D721Med (cell line): ENCODE measurements around the gene CNTNAP5.

Experiments used
- DNase-seq: peaks from one replicate; pipeline ENCODE4 v3.0.0; 2011; ENCODE audit warnings: low spot score; ENCODE audit not compliant: insufficient read length
- FAIRE-seq: peaks from 2 replicates; lab custom pipeline; 2011; peaks lifted over from hg19 to GRCh38; lab: Jason Lieb, UNC
- TF ChIP-seq, protein P1 (sequence below): IDR thresholded peaks from 2 replicates; pipeline ENCODE4 v1.5.1; 2012; ENCODE audit warnings: mild to moderate bottlenecking, control low read depth; ENCODE audit not compliant: insufficient read depth; ENCODE audit errors: missing control alignments

Gene CNTNAP5

GRCh38 chr2:124049136-124049535, 24.0 kb downstream of the CNTNAP5 start:
- no peak for DNase-seq
- FAIRE-seq = no peak
- TF ChIP-seq, protein P1, sequence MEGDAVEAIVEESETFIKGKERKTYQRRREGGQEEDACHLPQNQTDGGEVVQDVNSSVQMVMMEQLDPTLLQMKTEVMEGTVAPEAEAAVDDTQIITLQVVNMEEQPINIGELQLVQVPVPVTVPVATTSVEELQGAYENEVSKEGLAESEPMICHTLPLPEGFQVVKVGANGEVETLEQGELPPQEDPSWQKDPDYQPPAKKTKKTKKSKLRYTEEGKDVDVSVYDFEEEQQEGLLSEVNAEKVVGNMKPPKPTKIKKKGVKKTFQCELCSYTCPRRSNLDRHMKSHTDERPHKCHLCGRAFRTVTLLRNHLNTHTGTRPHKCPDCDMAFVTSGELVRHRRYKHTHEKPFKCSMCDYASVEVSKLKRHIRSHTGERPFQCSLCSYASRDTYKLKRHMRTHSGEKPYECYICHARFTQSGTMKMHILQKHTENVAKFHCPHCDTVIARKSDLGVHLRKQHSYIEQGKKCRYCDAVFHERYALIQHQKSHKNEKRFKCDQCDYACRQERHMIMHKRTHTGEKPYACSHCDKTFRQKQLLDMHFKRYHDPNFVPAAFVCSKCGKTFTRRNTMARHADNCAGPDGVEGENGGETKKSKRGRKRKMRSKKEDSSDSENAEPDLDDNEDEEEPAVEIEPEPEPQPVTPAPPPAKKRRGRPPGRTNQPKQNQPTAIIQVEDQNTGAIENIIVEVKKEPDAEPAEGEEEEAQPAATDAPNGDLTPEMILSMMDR = no peak

DNA sequence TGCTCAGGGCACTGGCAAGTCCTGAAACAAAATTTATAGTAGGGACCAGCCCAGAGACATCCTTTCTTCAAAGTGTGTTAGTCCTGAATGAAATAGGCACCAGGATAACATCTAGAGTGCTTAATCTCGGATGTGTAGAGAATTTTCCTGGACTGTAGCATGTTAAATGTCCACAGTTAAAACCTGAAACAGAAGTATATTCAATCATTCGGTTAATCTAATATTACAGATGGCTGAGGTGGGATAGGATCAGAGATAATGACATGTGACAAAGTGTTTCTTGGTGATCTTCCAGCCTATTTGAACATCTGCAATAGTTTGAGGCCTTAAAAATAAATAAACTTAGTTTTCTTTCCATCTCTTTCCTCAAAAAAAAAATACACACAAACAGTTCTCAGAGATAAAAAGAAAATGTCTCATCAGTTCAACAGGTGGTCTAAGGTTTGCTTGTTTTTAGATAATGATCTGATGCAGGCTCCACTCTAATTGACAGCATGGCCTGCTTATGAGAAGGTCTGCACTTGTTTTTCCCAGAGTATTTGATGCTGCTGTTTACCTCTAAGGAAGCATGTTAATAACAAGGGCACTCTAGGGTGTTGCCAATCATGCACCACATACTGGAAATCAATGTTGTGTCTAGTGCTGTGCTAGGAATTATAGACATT, 25.9 kb downstream of the CNTNAP5 start:
- TF ChIP-seq, protein P1 = no peak
- no peak for FAIRE-seq
- no peak for DNase-seq

GRCh38 chr2:124053796-124054195, 28.7 kb downstream of the CNTNAP5 start:
- DNase-seq (no peak), FAIRE-seq (no peak)
- TF ChIP-seq, protein P1 = no peak

GRCh38 chr2:124063596-124063995, 38.5 kb downstream of the CNTNAP5 start:
- FAIRE-seq (no peak), DNase-seq (no peak)
- TF ChIP-seq, protein P1 = no peak

GRCh38 chr2:124065636-124066035, 40.5 kb downstream of the CNTNAP5 start:
- TF ChIP-seq, protein P1 = no peak
- no peak for FAIRE-seq
- no peak for DNase-seq

DNA sequence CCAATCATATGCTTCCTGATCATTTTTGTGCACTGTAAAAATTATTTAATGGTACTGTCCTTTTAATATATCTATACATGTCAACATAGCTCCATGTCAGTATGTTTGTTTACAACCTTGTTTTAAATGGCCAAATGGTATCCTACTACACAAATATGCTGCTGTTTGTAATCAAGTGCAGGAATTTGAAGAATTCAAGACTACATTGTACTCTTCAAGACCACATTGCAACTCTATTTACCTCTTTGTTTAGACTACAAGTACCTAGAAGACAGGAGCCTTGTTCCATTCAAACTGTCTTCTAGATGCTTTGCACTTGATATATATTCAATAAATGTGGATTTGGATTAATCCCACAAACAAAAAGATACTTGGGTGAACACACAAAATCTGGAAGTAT, 41.7 kb downstream of the CNTNAP5 start:
- no peak for FAIRE-seq

DNA sequence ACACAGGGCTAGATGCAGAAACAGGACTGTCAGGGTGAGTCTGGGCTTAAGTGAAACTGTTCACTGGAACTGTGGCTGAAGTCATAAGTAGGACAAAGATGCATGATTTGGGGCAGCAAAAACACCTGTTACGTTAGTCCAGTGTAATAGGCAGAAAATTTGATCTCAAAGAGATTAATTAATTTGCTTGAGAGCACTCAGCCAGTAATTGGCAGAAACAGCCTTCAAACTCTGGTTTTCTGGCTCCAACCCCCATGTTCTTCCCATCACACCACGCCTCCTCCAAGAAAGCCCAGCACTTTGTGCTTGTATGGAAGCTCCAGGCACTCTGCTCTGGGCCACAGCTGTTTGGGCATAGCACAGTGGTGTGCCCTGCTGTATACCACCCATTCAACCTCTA, 54.0 kb downstream of the CNTNAP5 start:
- DNase-seq (no peak), FAIRE-seq (no peak)
- TF ChIP-seq, protein P1 = no peak

More for the DNA sequence above, 41.7 kb downstream of the CNTNAP5 start:
- DNase-seq = no peak
- TF ChIP-seq, protein P1 = no peak
